CD14-positive monocyte (primary cell): Measurements from ENCODE around the gene OTULIN. TPM values are rescaled to one million over a fixed set of nuclear protein-coding genes. Genes with fewer than 3 reads are reported as not detected.

Experiments used
- DNase-seq, 3 donors: peaks; one replicate each; pipeline ENCODE4 v3.0.0-alpha.2; 2011 to 2022
- H2AFZ ChIP-seq: 2 replicates; pipeline ENCODE4 v1.6.0; 2012; ENCODE audit warnings: mild to moderate bottlenecking, low read depth, low read length, inconsistent platforms; ENCODE audit not compliant: insufficient read depth, poor library complexity, severe bottlenecking
- H3K27ac ChIP-seq, 2 donors: 1 replicate in 1 of 2; 2 replicates in 1 of 2; pipeline ENCODE4 v1.5.1; 2012 to 2013; ENCODE audit warnings: low read length in 2 of 2, control low read depth in 1 of 2, inconsistent platforms in 1 of 2, low read depth in 1 of 2, mild to moderate bottlenecking in 1 of 2
- H3K27me3 ChIP-seq, 2 donors: one replicate each; pipeline versions ENCODE4 v1.6.0 to v1.6.1; 2011 to 2013; ENCODE audit warnings: low read length in 2 of 2; ENCODE audit not compliant: control insufficient read depth in 2 of 2, insufficient read depth in 2 of 2
- H3K36me3 ChIP-seq, 2 donors: replicated peaks in 1 of 2; 1 replicate in 1 of 2; 2 replicates in 1 of 2; pipeline versions ENCODE4 v1.5.1 to v1.6.1; 2012 to 2013; ENCODE audit warnings: low read length in 2 of 2, control low read depth in 1 of 2, inconsistent platforms in 1 of 2, mild to moderate bottlenecking in 1 of 2; ENCODE audit not compliant: insufficient read depth in 2 of 2, control insufficient read depth in 1 of 2
- H3K4me1 ChIP-seq, 2 donors: 1 replicate in 1 of 2; 2 replicates in 1 of 2; pipeline versions ENCODE4 v1.5.1 to v1.6.1; 2012 to 2013; ENCODE audit warnings: low read length in 2 of 2, control low read depth in 1 of 2, inconsistent platforms in 1 of 2, mild to moderate bottlenecking in 1 of 2, moderate library complexity in 1 of 2; ENCODE audit not compliant: insufficient read depth in 2 of 2, control insufficient read depth in 1 of 2
- H3K4me2 ChIP-seq: replicated peaks from 2 replicates; pipeline ENCODE3; 2012; ENCODE audit warnings: low read length, moderate library complexity, mild to moderate bottlenecking; ENCODE audit not compliant: poor library complexity, severe bottlenecking; ENCODE audit errors: extremely low read depth
- H3K4me3 ChIP-seq, 3 experiments: fragments of 200-600 bp in 1 of 3; sonication (generic) in 1 of 3; replicated peaks in 1 of 3; 1 replicate in 2 of 3; 2 replicates in 1 of 3; pipeline ENCODE4 v1.5.1; 2011 to 2013; ENCODE audit warnings: low read length in 3 of 3, mild to moderate bottlenecking in 3 of 3, control low read depth in 2 of 3, low read depth in 2 of 3, inconsistent platforms in 1 of 3, moderate library complexity in 1 of 3
- H3K79me2 ChIP-seq: 2 replicates; pipeline ENCODE4 v1.6.0; 2012; ENCODE audit warnings: mild to moderate bottlenecking, control low read depth, inconsistent platforms, low read length, moderate library complexity; ENCODE audit not compliant: insufficient read depth
- H3K9ac ChIP-seq: 2 replicates; pipeline ENCODE4 v1.6.0; 2017; ENCODE audit warnings: low read length, mild to moderate bottlenecking; ENCODE audit not compliant: insufficient read depth, poor library complexity, severe bottlenecking
- H3K9me3 ChIP-seq, 2 donors: replicated peaks in 1 of 2; 1 replicate in 1 of 2; 2 replicates in 1 of 2; pipeline versions ENCODE4 v1.5.1 to v1.6.1; 2012 to 2013; ENCODE audit warnings: low read length in 2 of 2, control low read depth in 1 of 2; ENCODE audit not compliant: control insufficient read depth in 1 of 2, insufficient read depth in 1 of 2
- H4K20me1 ChIP-seq: 2 replicates; pipeline ENCODE4 v1.6.0; 2012; ENCODE audit warnings: mild to moderate bottlenecking, low read length, control low read depth, moderate library complexity; ENCODE audit not compliant: insufficient read depth
- H3K27ac Mint-ChIP-seq, 7 donors: one replicate each; pipeline ENCODE4 v1.8.0; 2020; ENCODE audit warnings: mild to moderate bottlenecking in 7 of 7, mixed read lengths in 7 of 7, moderate library complexity in 6 of 7, inconsistent platforms in 2 of 7
- H3K27me3 Mint-ChIP-seq, 3 donors: one replicate each; pipeline ENCODE4 v1.8.0; 2021 to 2022; ENCODE audit warnings: low read depth in 3 of 3, mild to moderate bottlenecking in 3 of 3, mixed read lengths in 3 of 3, moderate library complexity in 3 of 3, inconsistent platforms in 1 of 3
- H3K36me3 Mint-ChIP-seq, 2 donors: one replicate each; pipeline ENCODE4 v1.8.0; 2020; ENCODE audit warnings: mixed read lengths in 2 of 2, inconsistent platforms in 1 of 2, mild to moderate bottlenecking in 1 of 2
- H3K4me1 Mint-ChIP-seq: one replicate; pipeline ENCODE4 v1.8.0; 2020; ENCODE audit warnings: mild to moderate bottlenecking, mixed read lengths
- H3K4me3 Mint-ChIP-seq, 2 donors: one replicate each; pipeline ENCODE4 v1.8.0; 2020; ENCODE audit warnings: mild to moderate bottlenecking in 2 of 2, mixed read lengths in 2 of 2, moderate library complexity in 1 of 2
- H3K9me3 Mint-ChIP-seq, 7 donors: one replicate each; pipeline ENCODE4 v1.8.0; 2020 to 2022; ENCODE audit warnings: mixed read lengths in 7 of 7, mild to moderate bottlenecking in 6 of 7, moderate library complexity in 6 of 7, inconsistent platforms in 2 of 7
- WGBS: methylation state at CpG from one replicate; pipeline ENCODE4 v1.1.5; 2013; ENCODE audit warnings: missing lambda C conversion rate; ENCODE audit not compliant: insufficient coverage; 5-methylcytosine and 5-hydroxymethylcytosine counted together
- intact Hi-C, 2 donors: fragments of 100-400 bp; cut with micrococcal nuclease; formaldehyde crosslinking; loops; one replicate each; pipeline versions ENCODE4 v1.15.0 to v1.15.1; 2023
- polyA plus RNA-seq, 3 donors: library from polyadenylated mRNA; depleted of rRNA in 1 of 3; unstranded in 2 of 3; stranded (reverse) in 1 of 3; fragments of 300-500 nt in 2 of 3; fragments of >200 nt in 1 of 3; fragmentation: Illumina TruSeq in 2 of 3; gene quantifications; 1 replicate in 2 of 3; 2 replicates in 1 of 3; pipeline ENCODE4 v1.2.3, GENCODE V29; 2012 to 2021
- TF ChIP-seq, protein P1 (sequence below): fragments of 200-600 bp; IDR thresholded peaks from one replicate; pipeline ENCODE4 v1.8.0; 2022; ENCODE audit warnings: antibody characterized with exemption, mild to moderate bottlenecking

OTULIN gene
- polyA plus RNA-seq, 3 donors: 13.7 to 14.2 (median 14.0) TPM

GRCh38 chr5:14741801-14742440, 77.4 kb downstream of the OTULIN start:
- no peak for DNase-seq
- no peak overlapping the region for H3K4me3 Mint-ChIP-seq

GRCh38 chr5:14742498-14742897, 78.0 kb downstream of the OTULIN start:
- 88% methylated on average over 9 of the region's 9 CpGs for WGBS
- no peak overlapping the region for H3K27ac ChIP-seq
- no peak overlapping the region for H2AFZ ChIP-seq
- no peak overlapping the region for H3K9ac ChIP-seq
- no peaks in the 10 kb centered on the region for H3K36me3 ChIP-seq
- no peaks in the 10 kb centered on the region for H3K79me2 ChIP-seq
- peaks cover 3 to 13% of the 10 kb centered on the region in 2 donors for H3K4me1 ChIP-seq
- H3K9me3 Mint-ChIP-seq: no peaks in the 10 kb centered on the region
- H3K27me3 Mint-ChIP-seq: peaks cover 0 to 2% (median 1%) of the 10 kb centered on the region in 3 donors
- no peaks in the 10 kb centered on the region for H3K27me3 ChIP-seq
- no peaks in the 10 kb centered on the region for H4K20me1 ChIP-seq
- DNase-seq: no peak
- peaks cover 14% of the 10 kb centered on the region for H3K4me1 Mint-ChIP-seq
- intact Hi-C loops: no loop called here
- H3K4me3 Mint-ChIP-seq: no peak overlapping the region
- TF ChIP-seq, protein P1, sequence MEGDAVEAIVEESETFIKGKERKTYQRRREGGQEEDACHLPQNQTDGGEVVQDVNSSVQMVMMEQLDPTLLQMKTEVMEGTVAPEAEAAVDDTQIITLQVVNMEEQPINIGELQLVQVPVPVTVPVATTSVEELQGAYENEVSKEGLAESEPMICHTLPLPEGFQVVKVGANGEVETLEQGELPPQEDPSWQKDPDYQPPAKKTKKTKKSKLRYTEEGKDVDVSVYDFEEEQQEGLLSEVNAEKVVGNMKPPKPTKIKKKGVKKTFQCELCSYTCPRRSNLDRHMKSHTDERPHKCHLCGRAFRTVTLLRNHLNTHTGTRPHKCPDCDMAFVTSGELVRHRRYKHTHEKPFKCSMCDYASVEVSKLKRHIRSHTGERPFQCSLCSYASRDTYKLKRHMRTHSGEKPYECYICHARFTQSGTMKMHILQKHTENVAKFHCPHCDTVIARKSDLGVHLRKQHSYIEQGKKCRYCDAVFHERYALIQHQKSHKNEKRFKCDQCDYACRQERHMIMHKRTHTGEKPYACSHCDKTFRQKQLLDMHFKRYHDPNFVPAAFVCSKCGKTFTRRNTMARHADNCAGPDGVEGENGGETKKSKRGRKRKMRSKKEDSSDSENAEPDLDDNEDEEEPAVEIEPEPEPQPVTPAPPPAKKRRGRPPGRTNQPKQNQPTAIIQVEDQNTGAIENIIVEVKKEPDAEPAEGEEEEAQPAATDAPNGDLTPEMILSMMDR: no peak
- H3K4me2 ChIP-seq: no peak overlapping the region
- H3K27ac Mint-ChIP-seq: no peak overlapping the region
- H3K4me3 ChIP-seq: no peak overlapping the region
- no peaks in the 10 kb centered on the region for H3K9me3 ChIP-seq
- H3K36me3 Mint-ChIP-seq: peaks cover 0 to 6% of the 10 kb centered on the region in 2 donors

More at GRCh38 chr5:14741801-14742440, 77.4 kb downstream of the OTULIN start:
- Histone ChIP-seq H2AFZ (no peak overlapping the region), H4K20me1 (no peaks in the 10 kb centered on the region), H3K4me2 (no peak overlapping the region), H3K27ac (no peak overlapping the region), H3K4me3 (no peak overlapping the region), H3K9me3 (no peaks in the 10 kb centered on the region), H3K27me3 (no peaks in the 10 kb centered on the region), H3K4me1 (peaks cover 3 to 13% of the 10 kb centered on the region in 2 donors), H3K9ac (no peak overlapping the region), H3K79me2 (no peaks in the 10 kb centered on the region), H3K36me3 (no peaks in the 10 kb centered on the region)
- intact Hi-C loops: no loop called here
- Mint-ChIP-seq H3K9me3 (no peaks in the 10 kb centered on the region), H3K4me1 (peaks cover 14% of the 10 kb centered on the region), H3K36me3 (peaks cover 0 to 4% of the 10 kb centered on the region in 2 donors), H3K27me3 (peaks cover 0 to 2% (median 1%) of the 10 kb centered on the region in 3 donors), H3K27ac (no peak overlapping the region)
- TF ChIP-seq, protein P1: no peak
- 97% methylated on average over 11 of the region's 11 CpGs for WGBS
